Mucosa of descending colon (tissue), 3 donors: Measurements from ENCODE around the gene ABCB11. TPM values are rescaled to one million over a fixed set of nuclear protein-coding genes. Genes with fewer than 3 reads are reported as not detected.

Experiments
- total RNA-seq, 3 donors: library from RNA; stranded (reverse); fragmentation: NEBNext Ultra II Directional in 2 of 3; extraction: Animal tissue kit (Norgen Biotek cat#: 25700) in 2 of 3; gene quantifications; one replicate each; pipeline versions ENCODE4 v1.2.1 to v1.2.4, GENCODE V29; 2021 to 2023
- donor health status: DM: no; HTN: no; CAD: no; lungs with moderate emphysema.
- donor health status: DM: no; HTN: no; CAD: no.
- donor health status: DM: no; HTN: yes; CAD: no.

Gene ABCB11
- total RNA-seq, 3 donors from 2014 or later, result 1.2 to 21.7 (median 4.6) TPM

Other genes with a start within 250 kb of the ABCB11 start
- gene NOSTRIN, start 228.7 kb downstream of the ABCB11 start, total RNA-seq, result 10 to 100 TPM; 27.3 to 78.7 (median 56.2) TPM
- 1 to 10 TPM in 2 of 3 donors, under 1 TPM in 1; 0.66 to 6.7 (median 2.5) TPM for gene SPC25, start 140.9 kb downstream of the ABCB11 start, total RNA-seq
- gene G6PC2, start 130.0 kb downstream of the ABCB11 start, total RNA-seq, result not detected
- gene DHRS9, start 38.2 kb upstream of the ABCB11 start, total RNA-seq, result 100 to 1,000 TPM in 2 of 3 donors, 10 to 100 TPM in 1; 92.0 to 219 (median 160) TPM